22Rv1 (cell line): ENCODE data around the gene IRX1.
A peak's percentile ranks its signal among the peaks of the same experiment; 100 is the strongest.

Source experiments
- H3K27ac ChIP-seq: fragments of 450-650 bp; 2 replicates; pipeline ENCODE4 v1.5.1; 2017
- CTCF ChIP-seq: fragments of 450-650 bp; IDR thresholded peaks from 2 replicates; pipeline ENCODE4 v1.5.1; 2017; ENCODE audit warnings: mild to moderate bottlenecking
- ZFX ChIP-seq: fragments of 450-650 bp; IDR thresholded peaks from 2 replicates; pipeline ENCODE4 v1.6.1; 2017; ENCODE audit warnings: antibody characterized with exemption, borderline replicate concordance

Gene IRX1

GRCh38 chr5:3590967-3591900 lies 4.4 kb upstream of the IRX1 start:
- H3K27ac ChIP-seq: no peak overlapping the region
- TF ChIP-seq CTCF: no peak
- no peak for TF ChIP-seq ZFX

GRCh38 chr5:3592298-3592697 lies 3.3 kb upstream of the IRX1 start:
- H3K27ac ChIP-seq: no peak overlapping the region
- TF ChIP-seq ZFX: no peak
- TF ChIP-seq CTCF: no peak

GRCh38 chr5:3593771-3594509 lies 1.7 kb upstream of the IRX1 start:
- TF ChIP-seq ZFX: no peak
- TF ChIP-seq CTCF: no peak
- no peak overlapping the region for H3K27ac ChIP-seq

- no peak for TF ChIP-seq ZFX
- 0 out of 2 replicates have a peak, but pooled peaks have one; percentile 10 for TF ChIP-seq CTCF
- no peak overlapping the region for H3K27ac ChIP-seq
These were observed 1.1 kb upstream of the IRX1 start for GRCh38 chr5:3594510-3595005.

GRCh38 chr5:3596261-3596825 lies 711 bp downstream of the IRX1 start:
- H3K27ac ChIP-seq: no peak overlapping the region
- no peak for TF ChIP-seq ZFX
- TF ChIP-seq CTCF: no peak

GRCh38 chr5:3596857-3597166 lies 1.2 kb downstream of the IRX1 start:
- no peak overlapping the region for H3K27ac ChIP-seq
- TF ChIP-seq ZFX: no peak
- no peak for TF ChIP-seq CTCF
